LHCN-M2 (cell line): ENCODE results near the gene SH3BP5L. TPM values are rescaled to one million over a fixed set of nuclear protein-coding genes. Genes with fewer than 3 reads are reported as not detected.
A peak's percentile ranks its signal among the peaks of the same experiment; 100 is the strongest.

ENCODE experiments used
- DNase-seq: peaks from one replicate; pipeline ENCODE4 v3.0.0-alpha.2; 2012; ENCODE audit warnings: low read depth
- polyA plus RNA-seq: library from polyadenylated mRNA; unstranded; fragments of >200 nt; gene quantifications from one replicate; pipeline ENCODE4 v1.2.1, GENCODE V29; 2012; ENCODE audit warnings: missing spikeins
- total RNA-seq: library from RNA; depleted of rRNA; stranded (reverse); fragments of >200 nt; gene quantifications from 2 replicates; pipeline ENCODE4 v1.2.3, GENCODE V29; 2014; rRNA removed

SH3BP5L gene
- total RNA-seq, result 18.0 and 24.3 TPM in 2 replicates
- polyA plus RNA-seq, result 20.8 TPM

GRCh38 chr1:248825909-248826760 is at the start of gene SH3BP5L:
Gene SH3BP5L (minus strand): TSS chr1:248825915. CDS start chr1:248824935, 980 bp downstream.
- DNase-seq, result peak; percentile 93

- DNase-seq, result no peak
Measured at GRCh38 chr1:248873993-248874533, 48.3 kb upstream of the SH3BP5L start.

- DNase-seq, result peak; percentile 94
Measured at GRCh38 chr1:248873409-248873992, 47.8 kb upstream of the SH3BP5L start.

- peak; percentile 64 for DNase-seq
Measured at GRCh38 chr1:248872752-248873408, 47.2 kb upstream of the SH3BP5L start.

- DNase-seq, result no peak
Measured at GRCh38 chr1:248871837-248872401, 46.2 kb upstream of the SH3BP5L start.

GRCh38 chr1:248862998-248863881 is 37.5 kb upstream of the SH3BP5L start:
- peak; percentile 68 for DNase-seq

DNA sequence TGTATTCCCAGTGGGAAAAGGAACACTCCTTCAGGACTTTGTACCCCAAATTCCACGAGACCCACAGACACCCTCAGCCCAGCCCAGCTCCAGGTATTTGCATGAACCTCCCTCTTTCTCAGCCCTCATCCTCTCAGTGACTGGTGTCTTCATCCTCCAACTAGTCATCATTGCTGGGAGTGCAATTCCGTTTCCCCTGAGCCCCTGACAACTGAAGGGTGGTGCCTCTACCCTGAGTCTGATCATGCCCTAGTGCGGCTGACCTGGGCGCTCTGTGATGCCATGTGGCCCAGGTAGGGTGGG is 36.9 kb upstream of the SH3BP5L start:
- DNase-seq, result no peak

- no peak for DNase-seq
Measured at GRCh38 chr1:248861616-248862015, 35.9 kb upstream of the SH3BP5L start.

GRCh38 chr1:248860007-248860406 is 34.3 kb upstream of the SH3BP5L start:
- no peak for DNase-seq

- peak; percentile 96 for DNase-seq
Measured at GRCh38 chr1:248858891-248859889, 33.5 kb upstream of the SH3BP5L start, which contains the start of gene ZNF692. Gene ZNF692 (minus strand): TSS chr1:248859085. CDS start chr1:248858309, 776 bp downstream.

- peak; percentile 71 for DNase-seq
Measured at GRCh38 chr1:248858096-248858890, 32.6 kb upstream of the SH3BP5L start.

DNA sequence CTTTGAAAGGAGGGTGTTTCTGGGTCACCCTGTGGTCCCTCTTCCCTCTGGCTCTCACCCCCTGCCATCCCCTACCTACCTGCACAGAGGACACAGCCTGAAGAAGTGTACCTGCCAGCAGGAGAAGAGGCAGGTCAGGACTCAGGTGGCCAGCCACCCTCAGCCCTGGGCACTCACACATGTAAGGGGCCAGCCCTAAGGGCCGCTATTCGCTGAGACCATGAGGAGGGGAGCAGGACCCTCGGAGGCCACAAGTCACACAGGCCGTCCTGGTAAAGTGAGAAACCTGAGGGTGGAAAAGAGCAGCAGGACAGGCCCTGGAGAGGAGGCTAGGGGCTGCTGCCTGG is 32.0 kb upstream of the SH3BP5L start:
- DNase-seq, result no peak

DNA sequence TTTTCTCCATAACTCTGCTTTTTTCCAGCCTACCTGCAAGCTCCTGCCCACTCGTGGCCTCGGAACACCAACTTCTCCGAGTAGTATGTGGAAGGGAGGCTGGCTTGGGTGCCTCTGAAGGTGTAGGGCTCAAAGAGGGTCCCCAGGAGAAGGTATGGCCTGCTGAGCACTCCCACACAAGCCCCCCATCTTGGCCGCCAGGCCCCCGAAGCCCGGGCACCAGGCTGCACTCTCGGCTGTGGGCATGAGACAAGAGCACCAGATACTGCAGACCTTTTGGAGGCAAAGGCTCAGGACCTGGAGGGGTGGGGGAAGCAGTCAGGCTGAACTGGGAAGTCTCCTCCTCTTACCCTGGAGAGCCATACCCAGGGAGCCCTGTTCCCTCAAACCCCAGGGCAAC is 31.5 kb upstream of the SH3BP5L start:
- no peak for DNase-seq

GRCh38 chr1:248856176-248856575 is 30.5 kb upstream of the SH3BP5L start:
- no peak for DNase-seq

GRCh38 chr1:248855580-248855979 is 29.9 kb upstream of the SH3BP5L start:
- no peak for DNase-seq

DNA sequence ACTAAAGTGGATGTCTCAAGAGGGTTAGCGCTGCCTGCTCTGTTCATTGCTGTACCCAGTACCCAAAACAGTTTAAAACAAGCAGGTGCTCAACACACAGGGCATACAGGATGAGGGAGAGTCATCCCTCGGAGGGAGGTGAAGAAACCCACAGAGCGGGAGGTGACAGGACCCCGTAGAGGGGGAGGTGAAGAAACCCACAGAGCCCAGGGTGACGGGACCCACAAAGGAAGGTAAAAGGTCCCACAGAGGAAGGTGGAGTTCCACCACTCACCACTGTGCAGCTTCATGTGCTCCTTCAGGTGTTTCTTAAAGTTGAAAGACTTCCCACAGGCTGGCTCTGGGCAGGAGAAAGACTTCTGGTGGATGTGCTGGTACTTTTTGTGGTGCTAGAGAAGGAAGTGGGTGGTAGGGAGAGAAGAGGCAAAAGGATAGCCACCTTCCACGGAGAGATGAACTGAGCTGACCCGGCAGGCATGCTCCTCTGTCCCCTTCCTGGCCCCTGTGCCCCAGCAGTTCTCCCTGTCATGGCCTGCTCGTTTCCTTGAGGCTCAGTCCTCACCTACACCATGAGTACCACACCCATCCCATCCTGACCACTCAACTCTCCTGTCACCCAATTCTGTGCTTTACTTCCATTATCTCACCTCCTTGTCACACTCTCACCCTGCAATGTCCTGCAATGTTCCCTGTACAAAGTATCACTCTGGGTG is 28.1 kb upstream of the SH3BP5L start:
- no peak for DNase-seq

- no peak for DNase-seq
Measured at GRCh38 chr1:248852481-248853405, 27.0 kb upstream of the SH3BP5L start.
